ENCODE measurements around the gene CROCC2.

The CROCC2 gene

GRCh38 chr2:241039416-241039815 is 133.3 kb downstream of the CROCC2 start:
- no peak overlapping the region for H3K9ac ChIP-seq (ENCODE audit: low read length)
- H3K36me3 ChIP-seq (ENCODE audit: control insufficient read depth, insufficient read depth, low read length), result no peaks in the 10 kb centered on the region
- H3K27me3 ChIP-seq (ENCODE audit: control insufficient read depth, insufficient read depth, low read length), result peaks cover 55% of the 10 kb centered on the region
- no peak overlapping the region for H3K4me3 ChIP-seq (ENCODE audit: low read depth, low read length)
- no peaks in the 10 kb centered on the region for H3K9me3 ChIP-seq (ENCODE audit: control insufficient read depth, insufficient read depth, low read depth, low read length)
- peaks cover 11% of the 10 kb centered on the region for H3K4me1 ChIP-seq (ENCODE audit: control insufficient read depth, insufficient read depth, low read length)
- H3K27ac ChIP-seq (ENCODE audit: low read depth, low read length), result no peak overlapping the region

- no peak overlapping the region for H3K9ac ChIP-seq (ENCODE audit: low read length)
- H3K27me3 ChIP-seq (ENCODE audit: control insufficient read depth, insufficient read depth, low read length), result peaks cover 47% of the 10 kb centered on the region
- peaks cover 8% of the 10 kb centered on the region for H3K4me1 ChIP-seq (ENCODE audit: control insufficient read depth, insufficient read depth, low read length)
- no peaks in the 10 kb centered on the region for H3K36me3 ChIP-seq (ENCODE audit: control insufficient read depth, insufficient read depth, low read length)
- no peak overlapping the region for H3K4me3 ChIP-seq (ENCODE audit: low read depth, low read length)
- no peaks in the 10 kb centered on the region for H3K9me3 ChIP-seq (ENCODE audit: control insufficient read depth, insufficient read depth, low read depth, low read length)
- H3K27ac ChIP-seq (ENCODE audit: low read depth, low read length), result no peak overlapping the region
These were observed 134.1 kb downstream of the CROCC2 start for GRCh38 chr2:241040081-241040803.

GRCh38 chr2:241041589-241042158 is 135.5 kb downstream of the CROCC2 start:
- Histone ChIP-seq H3K36me3 (ENCODE audit: control insufficient read depth, insufficient read depth, low read length) (no peaks in the 10 kb centered on the region), H3K27ac (ENCODE audit: low read depth, low read length) (no peak overlapping the region), H3K4me1 (ENCODE audit: control insufficient read depth, insufficient read depth, low read length) (peaks cover 2% of the 10 kb centered on the region; the same call in 1 of the 2 replicates), H3K4me3 (ENCODE audit: low read depth, low read length) (no peak overlapping the region), H3K9me3 (ENCODE audit: control insufficient read depth, insufficient read depth, low read depth, low read length) (no peaks in the 10 kb centered on the region), H3K27me3 (ENCODE audit: control insufficient read depth, insufficient read depth, low read length) (peaks cover 36% of the 10 kb centered on the region), H3K9ac (ENCODE audit: low read length) (no peak overlapping the region)
